ENCODE data around the gene SRC. TPM values are rescaled to one million over a fixed set of nuclear protein-coding genes. Genes with fewer than 3 reads are reported as not detected.

Gene SRC
- total RNA-seq = 53.3 TPM

DNA sequence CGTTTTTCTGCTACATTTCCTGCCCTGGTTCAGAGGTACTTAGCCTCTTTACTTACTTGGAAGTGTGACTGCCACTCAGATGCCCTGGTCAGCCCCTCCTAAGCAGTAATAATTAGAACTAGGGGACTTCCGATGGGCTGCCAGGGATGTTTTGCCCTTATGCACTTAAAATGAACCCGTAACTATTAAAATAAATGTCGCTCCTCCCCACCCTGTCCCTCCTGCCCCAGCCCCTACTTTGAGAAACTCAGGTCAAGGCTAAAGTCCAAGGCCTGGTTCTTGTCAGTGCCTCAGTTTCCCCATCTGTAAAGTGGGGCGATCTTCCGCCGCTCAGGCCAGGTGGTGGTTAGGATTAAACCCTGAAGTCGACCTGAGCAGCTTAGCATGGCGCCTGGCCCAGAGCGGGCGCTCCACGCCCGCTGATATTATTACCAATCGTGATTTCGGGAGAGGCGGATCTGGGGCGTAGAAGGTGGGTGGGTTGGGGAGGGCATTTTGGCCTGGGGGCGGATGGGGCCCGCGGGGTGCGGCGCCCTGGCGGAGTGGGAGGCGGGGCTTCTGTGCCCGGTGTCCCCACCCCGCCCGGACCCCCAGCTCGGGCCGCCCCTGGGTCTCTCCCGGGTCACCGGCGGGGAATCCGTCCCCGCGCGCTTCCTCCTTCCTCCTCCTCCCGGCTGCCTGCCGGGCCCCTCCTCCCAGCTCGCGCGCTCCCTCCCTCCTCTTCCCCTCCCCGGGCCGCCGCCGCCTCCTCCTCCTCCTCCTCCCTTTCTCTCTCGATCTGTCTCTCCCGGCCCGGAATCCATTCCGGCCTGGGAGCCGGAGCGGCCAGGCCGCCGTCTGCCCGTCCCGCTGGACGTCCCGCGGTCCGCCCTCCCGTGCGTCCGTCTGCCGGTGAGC lies at the start of gene SRC:
TSS of gene SRC (plus strand) at position 802 of the 897 bp plus-strand sequence. CDS start 38,014 bp downstream, outside the sequence.

Other genes starting within 250 kb of the SRC start
- gene RPN2, start 166.8 kb upstream of the SRC start, total RNA-seq = 131 TPM
- 4.1 TPM for gene MROH8, start 166.6 kb upstream of the SRC start, total RNA-seq
- gene GHRH, start 84.3 kb upstream of the SRC start, total RNA-seq = not detected
- gene MANBAL, start 56.5 kb upstream of the SRC start, total RNA-seq = 25.9 TPM
- 39.2 TPM for gene NNAT, start 175.1 kb downstream of the SRC start, total RNA-seq
- 94.8 TPM for gene BLCAP, start 181.7 kb downstream of the SRC start, total RNA-seq

Data from metanephros (tissue), 1 donor.